GM19351 (cell line): ENCODE results near the gene OR6F1.
"Not testable (repeated sequence)": the region's sequence is repeated elsewhere in the genome, so short reads cannot be mapped to it uniquely, and the experiment has no call there.

ENCODE experiments used
- ATAC-seq: cut with Tn5 transposase; IDR thresholded peaks from one replicate; pipeline ENCODE4 v1.9.1; 2021; ENCODE audit warnings: mild to moderate bottlenecking, moderate library complexity; ENCODE audit not compliant: unreplicated experiment

OR6F1 gene

GRCh38 chr1:247716546-247716945, at the start of gene OR6F1:
Gene OR6F1 (minus strand): TSS chr1:247716646. CDS start chr1:247712755, 3,891 bp downstream.
- no peak for ATAC-seq

- no peak for ATAC-seq
Measured at GRCh38 chr1:247760456-247760855, 44.0 kb upstream of the OR6F1 start, which contains the start of gene OR1C1. Gene OR1C1 (minus strand): TSS chr1:247760556. CDS start chr1:247758406, 2,150 bp downstream.

- not testable (repeated sequence) for ATAC-seq
Measured at GRCh38 chr1:247754311-247754710, 37.9 kb upstream of the OR6F1 start.

GRCh38 chr1:247749870-247750269, 33.4 kb upstream of the OR6F1 start:
- no peak for ATAC-seq

- no peak for ATAC-seq
Measured at GRCh38 chr1:247748041-247748440, 31.6 kb upstream of the OR6F1 start, which contains the start of gene OR14A2. Gene OR14A2 (minus strand): TSS chr1:247748141.

GRCh38 chr1:247747616-247748015, 31.2 kb upstream of the OR6F1 start:
- no peak for ATAC-seq

GRCh38 chr1:247746391-247746935, 30.0 kb upstream of the OR6F1 start:
- ATAC-seq, result no peak

GRCh38 chr1:247742215-247742760, 25.8 kb upstream of the OR6F1 start:
- ATAC-seq, result not testable (repeated sequence)

- no peak for ATAC-seq
Measured at GRCh38 chr1:247741756-247742155, 25.3 kb upstream of the OR6F1 start.

GRCh38 chr1:247740721-247741120, 24.3 kb upstream of the OR6F1 start:
- ATAC-seq, result no peak

GRCh38 chr1:247738315-247738714, 21.9 kb upstream of the OR6F1 start, which contains the start of gene OR14K1:
Gene OR14K1 (plus strand): TSS chr1:247738615. CDS start chr1:247738615, 0 bp downstream.
- no peak for ATAC-seq

GRCh38 chr1:247721222-247721621, 4.8 kb upstream of the OR6F1 start:
- no peak for ATAC-seq

- no peak for ATAC-seq
Measured at GRCh38 chr1:247713753-247714152, 2.7 kb downstream of the OR6F1 start.

GRCh38 chr1:247710681-247711080, 5.8 kb downstream of the OR6F1 start:
- not testable (repeated sequence) for ATAC-seq

GRCh38 chr1:247701338-247701737, 15.1 kb downstream of the OR6F1 start:
- no peak for ATAC-seq

- ATAC-seq, result peak; percentile 98
Measured at GRCh38 chr1:247681288-247681897, 35.1 kb downstream of the OR6F1 start.

GRCh38 chr1:247680171-247680570, 36.3 kb downstream of the OR6F1 start:
- no peak for ATAC-seq

- ATAC-seq, result no peak
Measured at GRCh38 chr1:247679639-247680038, 36.8 kb downstream of the OR6F1 start, which contains the start of gene OR13G1. Gene OR13G1 (minus strand): TSS chr1:247679739. CDS start chr1:247673041, 6,698 bp downstream.

- ATAC-seq, result no peak
Measured at GRCh38 chr1:247669225-247669624, 47.2 kb downstream of the OR6F1 start.
